Measurements from ENCODE around the gene IL10RA.

IL10RA gene

DNA sequence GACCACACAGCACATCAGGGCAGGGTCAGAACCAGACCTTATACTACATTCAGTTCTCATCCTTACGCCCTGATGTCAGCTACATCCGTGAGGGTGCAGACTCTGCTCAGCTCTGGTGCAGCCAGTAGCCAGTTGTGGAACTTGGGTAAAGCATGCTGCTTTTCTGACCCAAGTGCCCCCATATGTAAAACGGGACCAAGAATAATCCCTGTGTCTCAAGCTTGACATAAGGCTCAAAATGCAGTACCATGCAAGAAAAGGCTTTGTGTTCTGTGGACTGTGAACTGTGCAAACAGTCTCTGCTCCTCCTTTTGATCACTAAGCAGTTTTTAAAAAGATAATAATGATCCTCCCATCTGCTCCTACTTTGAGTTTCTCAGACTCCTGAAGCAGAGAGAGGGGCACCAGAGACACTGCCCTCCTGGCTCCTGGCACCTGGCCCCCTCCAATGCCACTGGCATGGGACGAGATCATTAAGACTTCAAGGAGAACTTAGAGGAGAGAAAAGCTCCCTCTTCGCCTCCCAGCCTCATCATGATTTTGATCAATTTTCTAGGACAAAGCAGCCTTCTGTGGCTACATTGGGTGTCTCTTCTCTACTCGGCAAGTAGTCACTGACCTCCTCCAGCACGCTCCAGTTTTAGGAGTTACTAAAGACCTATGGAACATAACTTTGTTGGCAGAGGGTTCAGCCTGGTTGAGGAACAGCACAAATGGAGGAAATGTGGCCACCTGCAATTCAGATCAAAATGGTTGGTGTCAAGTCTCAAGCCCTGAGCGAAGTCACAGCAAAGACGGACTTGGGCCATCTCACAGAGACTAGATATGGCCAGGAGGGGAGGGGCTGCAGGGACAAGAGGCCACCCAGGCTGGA is 23.9 kb downstream of the IL10RA start:
- Histone ChIP-seq H3K9ac (ENCODE audit: insufficient read length, low read depth) (no peak overlapping the region), H3K4me1 (ENCODE audit: insufficient read depth, insufficient read length) (no peaks in the 10 kb centered on the region)

DNA sequence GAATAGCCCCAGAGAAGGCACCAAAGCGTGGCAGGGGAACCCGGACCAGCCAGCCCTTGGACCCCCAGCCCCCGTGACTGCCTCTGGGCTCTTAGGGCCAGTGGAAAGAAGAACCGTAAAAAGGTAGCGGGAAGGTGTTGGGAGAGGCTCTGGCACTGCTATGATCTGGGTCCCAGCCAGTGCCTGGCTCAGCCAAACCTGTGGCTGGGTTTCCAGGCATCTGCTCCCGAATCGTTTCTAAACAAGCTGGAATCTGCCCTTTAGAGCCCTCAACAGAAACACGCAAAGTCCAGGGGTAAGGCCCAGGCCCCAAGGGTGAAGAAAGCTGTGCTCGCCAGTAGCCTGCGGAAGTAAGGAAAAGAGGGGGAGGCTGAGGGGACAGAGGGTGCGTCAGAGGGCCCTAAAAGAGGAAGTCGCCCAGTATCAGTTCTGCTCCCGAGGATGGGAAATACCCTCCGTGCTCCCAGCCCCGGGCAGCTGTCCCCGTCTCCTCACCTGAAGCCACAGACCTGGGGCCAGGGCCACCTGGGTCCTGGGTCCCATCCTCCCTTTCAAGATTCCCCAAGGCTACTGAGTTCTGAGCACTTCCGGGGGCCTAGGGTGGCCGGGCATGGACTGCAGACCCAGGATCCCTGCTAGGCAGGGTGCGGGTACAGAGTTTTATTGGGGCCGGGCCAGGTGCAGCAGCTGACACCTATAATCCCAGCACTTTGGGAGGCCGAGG is 24.7 kb downstream of the IL10RA start:
- DNase-seq (ENCODE audit: low read depth, low spot score), result no peak
- H3K9me3 ChIP-seq (ENCODE audit: insufficient read depth, low read length), result no peaks in the 10 kb centered on the region
- no peak overlapping the region for H3K9ac ChIP-seq (ENCODE audit: insufficient read length, low read depth)
- no peaks in the 10 kb centered on the region for H3K36me3 ChIP-seq (ENCODE audit: insufficient read depth, insufficient read length, low read length)
- TF ChIP-seq SUZ12 (IDR thresholded peaks at IDR 0.05; ENCODE audit: extremely low read depth, insufficient read depth, insufficient read length) (no peak), YY1 (IDR thresholded peaks at IDR 0.05; ENCODE audit: insufficient read depth, insufficient read length) (no peak), ZNF274 (IDR thresholded peaks at IDR 0.05; ENCODE audit: low read depth, low read length) (no peak)
- no peak overlapping the region for H3K4me3 ChIP-seq (ENCODE audit: insufficient read length, low read depth)
- H3K27me3 ChIP-seq (ENCODE audit: insufficient read depth, insufficient read length), result peaks cover 5% of the 10 kb centered on the region
- no peaks in the 10 kb centered on the region for H3K4me1 ChIP-seq (ENCODE audit: insufficient read depth, insufficient read length)

More for the DNA sequence above, 23.9 kb downstream of the IL10RA start:
- TF ChIP-seq SUZ12 (IDR thresholded peaks at IDR 0.05; ENCODE audit: extremely low read depth, insufficient read depth, insufficient read length) (no peak), ZNF274 (IDR thresholded peaks at IDR 0.05; ENCODE audit: low read depth, low read length) (no peak), YY1 (IDR thresholded peaks at IDR 0.05; ENCODE audit: insufficient read depth, insufficient read length) (no peak)
- H3K4me3 ChIP-seq (ENCODE audit: insufficient read length, low read depth), result no peak overlapping the region
- peaks cover 5% of the 10 kb centered on the region for H3K27me3 ChIP-seq (ENCODE audit: insufficient read depth, insufficient read length)
- no peak for DNase-seq (ENCODE audit: low read depth, low spot score)
- H3K9me3 ChIP-seq (ENCODE audit: insufficient read depth, low read length), result no peaks in the 10 kb centered on the region
- no peaks in the 10 kb centered on the region for H3K36me3 ChIP-seq (ENCODE audit: insufficient read depth, insufficient read length, low read length)

DNA sequence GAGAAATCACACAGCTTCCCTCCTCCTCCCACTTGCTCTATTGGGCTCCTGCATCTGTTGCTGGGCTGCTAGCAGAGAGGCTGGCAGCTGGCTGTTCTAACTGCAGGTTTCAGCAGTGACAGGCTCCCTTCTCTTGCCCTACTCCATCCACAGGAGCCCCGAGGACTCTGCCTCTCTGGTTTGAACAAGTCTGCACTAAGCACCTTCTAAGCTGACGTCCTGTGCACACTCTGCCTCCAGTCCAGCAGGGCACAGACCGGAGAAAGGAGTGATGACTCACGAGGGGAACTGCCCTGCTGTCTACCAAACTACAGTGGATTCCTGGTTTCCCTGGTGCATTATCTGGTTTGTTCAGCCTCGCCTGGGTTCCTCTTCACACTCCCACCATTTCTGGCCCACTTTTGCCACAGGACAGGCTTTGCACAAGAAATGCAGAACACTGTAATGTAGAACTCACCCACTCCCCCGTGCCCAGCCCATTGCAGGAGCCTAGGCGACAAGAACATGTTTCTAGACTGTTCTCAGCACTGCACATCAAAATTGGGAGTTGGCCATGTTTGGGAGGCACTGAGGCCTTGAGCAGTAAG is 26.0 kb downstream of the IL10RA start:
- no peaks in the 10 kb centered on the region for H3K9me3 ChIP-seq (ENCODE audit: insufficient read depth, low read length)
- no peak for DNase-seq (ENCODE audit: low read depth, low spot score)
- no peaks in the 10 kb centered on the region for H3K4me1 ChIP-seq (ENCODE audit: insufficient read depth, insufficient read length)
- no peak overlapping the region for H3K9ac ChIP-seq (ENCODE audit: insufficient read length, low read depth)
- H3K27me3 ChIP-seq (ENCODE audit: insufficient read depth, insufficient read length), result peaks cover 5% of the 10 kb centered on the region
- no peak overlapping the region for H3K4me3 ChIP-seq (ENCODE audit: insufficient read length, low read depth)
- H3K36me3 ChIP-seq (ENCODE audit: insufficient read depth, insufficient read length, low read length), result no peaks in the 10 kb centered on the region
- TF ChIP-seq ZNF274 (IDR thresholded peaks at IDR 0.05; ENCODE audit: low read depth, low read length), result no peak
- TF ChIP-seq SUZ12 (IDR thresholded peaks at IDR 0.05; ENCODE audit: extremely low read depth, insufficient read depth, insufficient read length), result no peak
- no peak for TF ChIP-seq YY1 (IDR thresholded peaks at IDR 0.05; ENCODE audit: insufficient read depth, insufficient read length)

DNA sequence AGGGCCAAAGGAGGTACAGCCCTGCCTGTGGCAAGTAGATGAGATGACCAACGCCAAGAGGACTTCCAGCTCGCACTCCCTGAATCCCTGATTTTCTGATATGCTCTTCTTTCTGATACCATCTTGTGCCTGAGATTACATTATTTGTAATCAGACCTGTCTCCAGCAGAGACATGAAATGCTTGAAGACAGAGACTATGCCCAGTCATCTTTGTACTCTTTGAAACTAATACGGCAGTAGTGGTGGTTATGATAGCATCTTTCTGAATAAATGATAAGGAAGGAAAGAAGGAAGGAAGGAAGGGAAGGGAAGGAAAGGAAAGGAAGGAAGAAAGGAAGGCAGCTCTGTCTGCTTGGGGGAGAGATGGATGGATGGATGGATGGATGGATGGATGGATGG is 27.8 kb downstream of the IL10RA start:
- no peaks in the 10 kb centered on the region for H3K4me1 ChIP-seq (ENCODE audit: insufficient read depth, insufficient read length)
- H3K9ac ChIP-seq (ENCODE audit: insufficient read length, low read depth), result no peak overlapping the region
- no peak overlapping the region for H3K4me3 ChIP-seq (ENCODE audit: insufficient read length, low read depth)
- H3K9me3 ChIP-seq (ENCODE audit: insufficient read depth, low read length), result no peaks in the 10 kb centered on the region
- no peak for DNase-seq (ENCODE audit: low read depth, low spot score)
- peaks cover 5% of the 10 kb centered on the region for H3K27me3 ChIP-seq (ENCODE audit: insufficient read depth, insufficient read length)
- no peaks in the 10 kb centered on the region for H3K36me3 ChIP-seq (ENCODE audit: insufficient read depth, insufficient read length, low read length)
- no peak for TF ChIP-seq YY1 (IDR thresholded peaks at IDR 0.05; ENCODE audit: insufficient read depth, insufficient read length)
- TF ChIP-seq SUZ12 (IDR thresholded peaks at IDR 0.05; ENCODE audit: extremely low read depth, insufficient read depth, insufficient read length), result no peak
- TF ChIP-seq ZNF274 (IDR thresholded peaks at IDR 0.05; ENCODE audit: low read depth, low read length), result no peak

DNA sequence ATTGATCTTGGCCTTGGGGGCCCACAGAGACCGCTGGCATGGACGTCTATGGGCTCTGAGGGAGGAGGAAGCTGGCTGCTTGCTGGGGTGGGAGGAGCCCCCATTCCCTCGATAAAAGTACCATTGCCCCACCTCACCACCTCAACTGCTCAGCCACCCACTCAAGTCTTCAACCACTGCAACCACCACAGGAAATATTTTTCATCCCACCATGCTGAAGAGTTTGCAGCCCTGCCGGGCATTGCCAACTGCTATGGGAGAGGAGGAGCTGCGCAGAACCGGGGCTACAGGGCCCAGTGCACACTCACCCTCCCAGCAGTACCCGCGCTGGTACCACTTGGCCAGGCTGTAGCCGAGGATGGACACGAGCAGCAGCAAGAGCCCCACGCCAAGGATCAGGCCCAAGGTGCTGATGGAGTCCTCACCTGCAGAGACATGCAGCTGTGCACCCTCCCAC is 29.2 kb downstream of the IL10RA start:
- H3K4me1 ChIP-seq (ENCODE audit: insufficient read depth, insufficient read length), result no peaks in the 10 kb centered on the region
- H3K36me3 ChIP-seq (ENCODE audit: insufficient read depth, insufficient read length, low read length), result no peaks in the 10 kb centered on the region
- DNase-seq (ENCODE audit: low read depth, low spot score), result no peak
- H3K9me3 ChIP-seq (ENCODE audit: insufficient read depth, low read length), result no peaks in the 10 kb centered on the region
- no peak for TF ChIP-seq YY1 (IDR thresholded peaks at IDR 0.05; ENCODE audit: insufficient read depth, insufficient read length)
- no peak for TF ChIP-seq SUZ12 (IDR thresholded peaks at IDR 0.05; ENCODE audit: extremely low read depth, insufficient read depth, insufficient read length)
- TF ChIP-seq ZNF274 (IDR thresholded peaks at IDR 0.05; ENCODE audit: low read depth, low read length), result no peak
- no peak overlapping the region for H3K9ac ChIP-seq (ENCODE audit: insufficient read length, low read depth)
- no peaks in the 10 kb centered on the region for H3K27me3 ChIP-seq (ENCODE audit: insufficient read depth, insufficient read length)
- H3K4me3 ChIP-seq (ENCODE audit: insufficient read length, low read depth), result no peak overlapping the region

DNA sequence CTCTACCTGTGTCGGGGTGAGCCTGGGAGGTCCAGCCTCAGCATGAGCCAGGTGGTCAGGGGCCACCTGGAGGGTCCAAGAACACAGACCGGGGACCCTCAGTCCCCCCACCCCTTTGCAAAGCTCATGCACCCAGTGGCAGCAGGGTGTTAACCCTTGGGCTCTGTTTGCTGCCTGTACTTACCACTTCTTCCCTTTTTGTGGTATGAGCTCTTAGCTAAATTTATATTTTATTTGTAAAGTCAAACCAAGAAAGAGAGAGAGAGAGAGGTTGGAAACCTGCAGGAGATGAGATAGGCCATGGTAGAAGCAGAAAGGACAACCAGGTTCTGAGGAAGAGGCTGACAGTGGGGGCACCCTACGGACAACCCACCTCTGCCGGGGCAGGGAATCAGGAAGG is 29.9 kb downstream of the IL10RA start:
- no peak overlapping the region for H3K4me3 ChIP-seq (ENCODE audit: insufficient read length, low read depth)
- H3K9me3 ChIP-seq (ENCODE audit: insufficient read depth, low read length), result 0 out of 2 replicates have a peak, but pooled peaks cover 5% of the 10 kb centered on the region
- no peaks in the 10 kb centered on the region for H3K36me3 ChIP-seq (ENCODE audit: insufficient read depth, insufficient read length, low read length)
- no peaks in the 10 kb centered on the region for H3K27me3 ChIP-seq (ENCODE audit: insufficient read depth, insufficient read length)
- no peak overlapping the region for H3K9ac ChIP-seq (ENCODE audit: insufficient read length, low read depth)
- no peaks in the 10 kb centered on the region for H3K4me1 ChIP-seq (ENCODE audit: insufficient read depth, insufficient read length)
- no peak for DNase-seq (ENCODE audit: low read depth, low spot score)
- no peak for TF ChIP-seq YY1 (IDR thresholded peaks at IDR 0.05; ENCODE audit: insufficient read depth, insufficient read length)
- TF ChIP-seq ZNF274 (IDR thresholded peaks at IDR 0.05; ENCODE audit: low read depth, low read length), result no peak
- no peak for TF ChIP-seq SUZ12 (IDR thresholded peaks at IDR 0.05; ENCODE audit: extremely low read depth, insufficient read depth, insufficient read length)
